ENCODE results near the gene HID1.

The HID1 gene

GRCh38 chr17:74947041-74947754 is 25.4 kb downstream of the HID1 start:
- no peak overlapping the region for H3K4me3 ChIP-seq (ENCODE audit: low read depth, low read length)
- no peak for TF ChIP-seq CTCF (IDR thresholded peaks at IDR 0.05; ENCODE audit: insufficient read depth, low read depth, low read length, missing control alignments)
- no peak for DNase-seq (ENCODE audit: low read depth)

GRCh38 chr17:74946641-74947040 is 25.9 kb downstream of the HID1 start:
- no peak for TF ChIP-seq CTCF (IDR thresholded peaks at IDR 0.05; ENCODE audit: insufficient read depth, low read depth, low read length, missing control alignments)
- no peak overlapping the region for H3K4me3 ChIP-seq (ENCODE audit: low read depth, low read length)
- no peak for DNase-seq (ENCODE audit: low read depth)

GRCh38 chr17:74945543-74945942 is 27.0 kb downstream of the HID1 start:
- no peak for TF ChIP-seq CTCF (IDR thresholded peaks at IDR 0.05; ENCODE audit: insufficient read depth, low read depth, low read length, missing control alignments)
- peak overlapping the region; percentile 21 for H3K4me3 ChIP-seq (ENCODE audit: low read depth, low read length)
- DNase-seq (ENCODE audit: low read depth), result peak; percentile 79

- DNase-seq (ENCODE audit: low read depth), result no peak
- no peak for TF ChIP-seq CTCF (IDR thresholded peaks at IDR 0.05; ENCODE audit: insufficient read depth, low read depth, low read length, missing control alignments)
- no peak overlapping the region for H3K4me3 ChIP-seq (ENCODE audit: low read depth, low read length)
These were observed 28.6 kb downstream of the HID1 start for GRCh38 chr17:74943808-74944522.

- TF ChIP-seq CTCF (IDR thresholded peaks at IDR 0.05; ENCODE audit: insufficient read depth, low read depth, low read length, missing control alignments), result no peak
- no peak for DNase-seq (ENCODE audit: low read depth)
- no peak overlapping the region for H3K4me3 ChIP-seq (ENCODE audit: low read depth, low read length)
These were observed 31.3 kb downstream of the HID1 start for GRCh38 chr17:74941128-74941725.

GRCh38 chr17:74939534-74939933 is 33.0 kb downstream of the HID1 start:
- H3K4me3 ChIP-seq (ENCODE audit: low read depth, low read length), result no peak overlapping the region
- DNase-seq (ENCODE audit: low read depth), result no peak
- TF ChIP-seq CTCF (IDR thresholded peaks at IDR 0.05; ENCODE audit: insufficient read depth, low read depth, low read length, missing control alignments), result no peak

All from GM12865 (cell line).